T1000 (cell line): ENCODE data around the gene TFDP2.
"Not testable (repeated sequence)": the region's sequence is repeated elsewhere in the genome, so short reads cannot be mapped to it uniquely, and the experiment has no call there.

ENCODE experiments used
- DNase-seq: peaks from one replicate; lab custom pipeline; 2025; ENCODE audit warnings: mixed read lengths; lab: John Stamatoyannopoulos, UW

The TFDP2 gene, protein sequence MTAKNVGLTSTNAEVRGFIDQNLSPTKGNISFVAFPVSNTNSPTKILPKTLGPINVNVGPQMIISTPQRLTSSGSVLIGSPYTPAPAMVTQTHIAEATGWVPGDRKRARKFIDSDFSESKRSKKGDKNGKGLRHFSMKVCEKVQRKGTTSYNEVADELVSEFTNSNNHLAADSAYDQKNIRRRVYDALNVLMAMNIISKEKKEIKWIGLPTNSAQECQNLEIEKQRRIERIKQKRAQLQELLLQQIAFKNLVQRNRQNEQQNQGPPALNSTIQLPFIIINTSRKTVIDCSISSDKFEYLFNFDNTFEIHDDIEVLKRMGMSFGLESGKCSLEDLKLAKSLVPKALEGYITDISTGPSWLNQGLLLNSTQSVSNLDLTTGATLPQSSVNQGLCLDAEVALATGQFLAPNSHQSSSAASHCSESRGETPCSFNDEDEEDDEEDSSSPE

DNA sequence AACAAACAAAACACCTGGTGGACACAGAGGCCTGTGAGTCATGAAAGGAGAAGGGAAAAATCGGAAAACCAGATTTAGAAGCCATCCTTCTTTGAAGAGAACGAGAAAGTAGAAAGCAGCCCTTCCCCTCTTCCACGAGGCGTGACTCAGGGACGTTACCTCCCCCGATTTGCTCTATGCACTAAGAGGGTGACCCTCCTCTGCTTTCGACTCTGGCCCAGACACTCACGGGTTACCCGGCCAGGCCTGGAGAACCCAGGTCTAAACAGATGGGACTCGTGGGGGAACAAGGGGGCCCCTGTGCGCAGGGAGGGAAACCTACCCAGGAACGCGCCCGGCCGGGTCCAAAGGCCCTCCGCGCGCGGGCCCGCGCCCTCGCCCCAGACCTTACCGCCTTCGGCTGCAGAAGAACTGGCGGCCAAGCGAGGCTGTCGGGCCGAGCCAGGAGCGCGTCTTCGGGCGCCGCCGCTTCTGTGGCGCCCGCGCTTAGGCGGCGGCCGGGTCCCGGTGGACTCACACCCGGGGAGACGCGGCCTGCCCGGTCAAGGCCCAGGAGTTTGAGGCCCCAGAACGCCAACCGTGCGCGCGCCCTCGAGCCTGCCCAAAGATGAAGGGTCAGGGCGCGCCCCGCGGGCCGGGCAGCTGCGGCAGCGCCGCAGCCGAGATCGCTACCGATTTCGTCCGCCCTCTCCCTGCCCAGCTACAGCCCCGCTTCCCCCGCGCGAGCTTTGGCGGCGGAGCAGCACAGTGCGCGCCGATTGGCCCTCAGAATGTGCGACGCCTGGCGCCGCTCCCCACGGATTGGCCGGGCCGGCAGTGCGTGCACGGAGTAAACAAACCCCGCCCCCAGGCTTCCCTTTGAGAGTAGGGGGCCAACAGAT is at the start of gene TFDP2:
Gene TFDP2, minus strand, starts transcription at position 753 of the 881 bp plus-strand sequence. CDS start 47,795 bp downstream, outside the sequence.
- DNase-seq, result peak; percentile 73

DNA sequence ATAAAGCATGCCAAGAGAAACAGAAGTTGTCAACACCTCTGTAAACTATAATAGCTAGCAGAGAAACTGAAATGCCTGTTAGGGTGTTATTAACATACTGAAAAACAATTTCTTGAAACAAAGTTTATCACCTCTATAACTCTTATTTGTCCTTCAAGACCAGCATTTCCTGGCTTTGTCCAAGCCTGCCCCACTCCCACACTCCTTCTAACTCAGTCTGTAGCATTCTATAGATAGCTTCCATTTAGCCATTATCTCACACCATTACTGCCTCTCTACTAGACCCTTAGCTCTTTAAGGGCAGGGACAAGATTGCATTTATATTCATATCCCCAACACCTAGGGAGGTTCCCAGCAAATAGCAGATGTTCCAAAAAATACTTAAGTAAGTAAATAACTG is 39.5 kb upstream of the TFDP2 start:
- no peak for DNase-seq

DNA sequence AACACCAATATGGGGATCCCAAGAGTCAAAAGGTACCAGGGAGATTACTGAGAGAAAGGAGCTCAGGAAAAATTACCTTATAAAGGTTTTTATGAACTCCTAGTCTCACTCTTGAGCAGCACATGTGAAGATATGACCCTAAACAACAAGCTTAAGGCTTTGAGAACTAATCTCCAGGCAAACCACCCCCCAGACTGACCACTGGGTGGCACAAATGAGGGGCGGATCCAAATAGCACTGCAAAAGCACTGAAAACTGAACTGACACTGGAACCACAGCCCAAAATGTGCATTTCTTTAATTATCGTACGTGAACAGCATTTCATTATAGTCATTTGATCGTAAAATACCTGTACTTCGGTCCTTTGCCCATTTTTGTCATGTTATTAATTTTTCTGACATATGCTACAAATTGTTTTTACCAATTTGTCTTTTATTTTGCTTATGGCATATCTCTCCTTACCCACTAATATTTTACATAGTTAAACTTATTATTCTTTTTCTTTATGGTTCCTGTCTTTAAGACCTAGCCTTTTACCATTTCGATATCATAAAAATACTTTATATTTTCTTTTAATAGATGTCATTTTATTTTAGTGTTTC is 31.5 kb upstream of the TFDP2 start:
- DNase-seq, result no peak

DNA sequence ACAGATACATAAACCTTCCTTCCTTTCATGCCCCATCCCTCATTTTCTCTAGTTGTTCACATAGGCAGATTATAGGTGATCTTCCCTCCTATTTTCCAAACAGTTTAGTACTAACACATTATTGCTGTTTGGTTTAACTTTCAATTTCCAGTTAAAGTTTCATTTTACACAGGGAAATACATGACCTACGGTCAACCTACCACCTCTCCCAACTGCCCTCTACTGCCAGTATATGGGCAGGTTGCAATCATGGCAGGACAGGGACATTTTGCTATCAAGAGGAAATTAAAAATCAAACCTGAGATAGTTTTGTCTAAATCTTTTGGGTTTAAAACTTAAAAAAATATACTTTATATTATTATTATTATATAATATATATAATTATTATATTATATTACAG is 26.1 kb upstream of the TFDP2 start:
- no peak for DNase-seq

DNA sequence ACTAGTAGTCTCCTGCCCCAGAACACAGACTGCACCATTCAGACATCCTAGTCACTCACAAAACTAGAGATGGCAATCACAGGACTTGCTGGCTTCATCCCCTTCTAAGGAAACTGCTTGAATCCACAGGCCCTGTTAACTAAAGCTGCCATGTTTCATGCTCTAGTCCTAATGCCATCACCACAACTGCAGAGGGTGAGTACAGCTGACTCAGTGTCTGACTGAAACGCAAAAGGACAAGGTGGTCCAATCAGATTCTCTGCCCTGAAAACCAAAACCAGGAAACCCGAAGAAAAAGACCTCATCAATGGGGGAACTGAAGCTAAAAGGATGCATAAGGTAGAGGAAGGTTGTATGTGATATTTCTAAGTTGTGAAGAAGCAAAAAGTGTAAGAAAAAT is 25.2 kb upstream of the TFDP2 start:
- DNase-seq, result no peak

DNA sequence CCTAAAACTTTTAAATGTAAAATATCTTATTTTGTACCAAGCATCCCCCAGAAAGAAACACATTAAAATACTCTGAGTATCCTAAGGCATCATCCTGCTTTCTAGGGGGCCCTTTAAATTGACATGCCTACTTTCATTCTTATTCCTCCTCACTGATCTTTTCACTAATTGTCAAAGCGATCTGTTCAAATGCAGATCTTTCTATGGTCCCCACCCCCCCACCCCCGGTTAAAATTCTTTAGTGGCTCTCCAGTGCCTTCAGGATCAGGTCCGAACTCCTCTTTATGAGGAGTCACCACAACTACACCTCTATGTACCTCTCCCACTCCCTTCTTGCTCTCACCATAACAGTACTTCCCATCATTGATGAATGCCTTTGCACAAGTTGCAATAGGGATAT is 19.2 kb upstream of the TFDP2 start:
- no peak for DNase-seq

DNA sequence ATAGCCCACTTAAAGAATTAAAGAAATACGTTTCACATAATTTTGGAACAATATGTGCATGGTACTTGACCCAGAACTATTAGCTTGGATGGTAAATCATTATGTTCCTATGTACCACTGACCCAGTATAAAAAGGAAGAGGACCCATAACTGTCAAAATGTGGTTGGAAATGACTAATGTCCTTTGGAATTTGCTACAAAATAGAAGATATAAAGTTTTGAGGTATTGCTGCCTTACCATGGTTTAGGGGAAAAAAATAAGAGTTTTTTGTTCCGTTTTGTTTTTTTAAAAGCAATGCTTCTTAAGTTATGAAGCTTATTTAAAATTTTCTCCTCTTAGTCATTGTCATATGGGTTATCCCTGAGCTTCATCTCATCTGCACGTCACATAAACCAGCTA is 15.8 kb upstream of the TFDP2 start:
- DNase-seq, result no peak

DNA sequence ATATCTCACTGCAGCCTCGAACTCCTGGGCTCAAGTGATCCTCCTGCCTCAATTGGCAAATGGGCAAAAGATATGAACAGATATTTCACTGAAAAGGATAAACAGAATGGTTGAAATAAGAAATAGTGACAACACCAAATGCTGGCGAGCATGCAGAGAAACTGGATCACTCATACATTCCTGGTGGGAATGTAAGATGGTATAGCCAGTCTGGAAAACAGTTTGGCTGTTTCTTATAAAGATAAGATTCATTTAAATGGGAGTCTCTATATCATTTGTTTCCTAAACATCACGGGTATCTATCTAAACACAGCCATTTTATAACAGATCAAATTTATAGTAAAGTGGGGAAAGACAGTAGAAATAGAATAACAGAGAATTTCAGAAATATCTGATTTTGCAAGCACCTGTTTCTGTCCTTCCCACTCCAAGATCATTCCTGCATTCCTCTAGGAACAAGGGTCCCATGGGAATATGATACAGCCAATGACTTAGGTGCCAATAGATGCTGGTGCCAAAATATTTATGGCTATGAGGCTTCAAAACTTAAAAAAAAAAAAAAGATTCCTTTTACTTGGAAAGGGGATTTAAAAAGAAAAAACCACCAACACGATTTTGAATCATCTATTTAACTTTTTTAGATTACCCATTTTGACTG is 9.9 kb upstream of the TFDP2 start:
- no peak for DNase-seq

DNA sequence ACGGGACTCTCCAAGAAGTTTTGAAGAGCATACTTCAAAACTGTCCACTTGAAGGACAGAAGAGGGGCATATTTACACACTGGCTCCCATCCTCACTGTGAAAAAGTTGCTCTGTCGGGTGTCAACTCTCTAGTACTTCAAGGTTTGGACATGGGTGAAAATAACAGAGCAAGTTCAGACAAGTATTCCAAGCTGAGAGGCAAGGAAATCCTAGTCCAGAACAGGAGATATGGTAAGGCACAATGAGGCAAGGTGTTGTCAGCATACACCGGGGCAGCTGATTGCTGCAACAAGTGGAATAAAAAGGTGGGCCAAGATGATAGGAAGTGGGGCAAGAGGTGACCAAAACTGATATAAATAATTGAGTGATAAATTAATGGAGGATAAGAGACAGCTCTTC is 4.8 kb upstream of the TFDP2 start:
- no peak for DNase-seq

DNA sequence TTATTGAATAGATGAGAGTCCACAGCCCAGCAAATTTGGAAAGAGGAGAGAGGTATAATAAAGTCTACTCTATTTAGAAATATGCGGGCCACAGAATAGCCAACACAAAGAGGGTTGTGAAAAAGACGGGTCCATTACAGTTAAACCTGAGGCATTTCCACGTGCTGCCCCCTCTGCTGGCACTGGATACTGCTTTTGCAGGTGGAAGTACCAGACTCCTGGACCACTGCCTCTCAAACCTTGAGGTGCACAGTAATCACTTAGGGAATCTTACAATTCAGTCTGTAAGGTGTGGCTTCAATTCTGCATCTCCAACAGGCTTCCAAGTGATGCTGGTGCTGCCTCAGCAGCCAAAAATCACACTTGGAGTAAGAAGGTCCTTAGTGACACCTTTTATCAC is 3.0 kb upstream of the TFDP2 start:
- no peak for DNase-seq

DNA sequence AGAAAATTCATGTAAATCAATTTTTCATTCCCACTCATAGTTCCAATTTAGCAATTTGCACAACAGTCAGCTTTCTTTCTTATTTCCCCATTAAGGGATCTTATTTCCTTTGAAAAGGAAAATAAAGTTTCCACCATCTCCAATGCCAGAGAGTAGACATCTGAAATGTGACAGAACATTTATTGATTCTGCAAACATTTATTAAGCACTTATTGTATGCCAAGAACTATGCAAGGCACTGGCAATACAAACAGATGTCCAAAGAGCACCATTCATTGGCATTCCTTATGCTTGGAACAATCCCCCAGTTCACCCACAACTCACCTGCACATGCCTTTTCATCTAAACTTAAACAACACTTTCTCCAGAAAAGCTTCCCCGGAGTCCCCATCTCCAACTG is 2.5 kb upstream of the TFDP2 start:
- no peak for DNase-seq

DNA sequence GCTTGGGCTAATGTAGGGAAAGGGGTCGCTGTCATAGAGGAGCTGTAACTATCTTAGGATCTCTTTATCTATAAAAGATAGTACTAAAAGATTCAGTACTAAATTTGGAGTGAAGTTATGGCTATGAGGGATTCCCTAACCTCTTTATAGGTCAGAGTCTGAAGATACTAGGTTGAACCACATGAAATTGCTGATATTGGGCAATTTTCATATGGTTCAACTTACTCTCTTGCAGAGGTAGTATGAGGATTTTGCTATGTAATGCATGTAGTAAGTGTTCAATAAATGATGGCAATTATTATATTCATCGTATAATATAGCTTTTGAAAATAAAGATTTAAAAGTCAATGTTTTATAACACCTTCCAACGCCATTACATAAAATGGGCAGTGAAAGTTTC is 1.9 kb upstream of the TFDP2 start:
- no peak for DNase-seq

DNA sequence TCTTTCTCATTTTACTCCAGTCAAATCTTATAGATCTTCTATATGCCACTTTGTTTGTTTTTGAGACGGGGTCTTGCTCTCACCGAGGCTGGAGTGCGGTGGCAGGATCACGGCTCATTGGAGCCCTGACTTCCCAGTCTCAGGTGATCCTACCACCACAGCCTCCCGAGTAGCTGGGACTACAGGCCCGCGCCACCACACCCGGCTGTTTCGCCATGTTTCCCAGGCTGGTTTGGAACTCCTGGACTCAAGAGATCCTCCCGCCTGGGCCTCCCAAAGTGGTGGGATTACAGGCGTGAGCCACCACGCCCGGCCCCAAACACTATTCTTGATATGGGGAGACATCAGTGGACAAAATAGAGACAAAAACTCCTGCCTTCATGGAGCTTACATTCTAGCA is 927 bp upstream of the TFDP2 start:
- DNase-seq, result no peak

DNA sequence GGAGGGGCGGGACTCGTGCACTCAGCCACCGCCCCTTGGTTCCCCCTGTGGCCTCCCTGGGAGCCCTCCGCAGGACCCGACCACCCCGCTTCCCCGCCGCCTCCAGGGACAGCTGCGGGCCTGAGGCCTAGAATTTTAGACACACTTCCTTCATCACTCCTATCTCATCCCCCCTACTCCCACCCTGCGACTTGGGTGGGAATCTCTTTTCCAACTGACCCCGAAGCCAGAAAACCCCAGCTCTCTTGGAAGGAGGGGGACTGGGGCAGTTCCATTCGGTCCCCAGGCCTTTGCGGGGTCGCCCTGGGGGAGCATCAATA is 289 bp upstream of the TFDP2 start:
- DNase-seq, result no peak

DNA sequence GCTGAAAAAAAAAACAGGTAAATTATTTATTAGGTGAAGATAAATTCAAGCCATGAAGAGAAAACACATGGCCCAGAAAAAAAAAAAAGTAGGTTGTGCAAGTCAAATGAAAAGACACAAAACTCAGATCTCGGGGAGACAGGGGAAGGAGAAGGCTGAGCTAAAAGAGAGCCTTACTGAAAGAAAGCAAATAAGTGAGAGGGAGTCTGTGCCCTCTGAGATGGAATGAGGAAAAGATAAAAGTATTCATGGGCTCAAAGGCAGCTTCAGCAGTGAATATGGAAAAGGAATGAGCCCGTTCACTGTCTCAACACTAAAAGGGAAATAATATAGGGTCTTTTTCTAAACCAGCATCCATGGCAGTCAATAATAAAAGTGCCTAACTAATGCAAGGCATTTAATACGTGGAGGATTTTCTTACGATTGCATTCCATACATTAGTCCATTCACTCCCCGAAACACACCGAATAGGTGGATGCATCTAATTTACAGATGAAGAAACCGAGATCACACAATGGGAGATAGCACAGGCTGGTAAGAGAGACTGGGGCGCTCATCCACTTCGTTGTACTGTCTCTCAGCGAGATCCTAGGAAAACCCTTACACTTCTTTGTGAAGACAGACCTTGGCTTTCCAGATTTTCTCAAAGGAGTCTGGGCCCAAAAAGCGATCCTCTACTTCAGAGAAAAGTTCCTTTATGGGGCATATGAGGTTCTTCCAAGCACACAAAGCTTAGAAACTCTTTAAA is 1.1 kb downstream of the TFDP2 start:
- DNase-seq, result no peak

DNA sequence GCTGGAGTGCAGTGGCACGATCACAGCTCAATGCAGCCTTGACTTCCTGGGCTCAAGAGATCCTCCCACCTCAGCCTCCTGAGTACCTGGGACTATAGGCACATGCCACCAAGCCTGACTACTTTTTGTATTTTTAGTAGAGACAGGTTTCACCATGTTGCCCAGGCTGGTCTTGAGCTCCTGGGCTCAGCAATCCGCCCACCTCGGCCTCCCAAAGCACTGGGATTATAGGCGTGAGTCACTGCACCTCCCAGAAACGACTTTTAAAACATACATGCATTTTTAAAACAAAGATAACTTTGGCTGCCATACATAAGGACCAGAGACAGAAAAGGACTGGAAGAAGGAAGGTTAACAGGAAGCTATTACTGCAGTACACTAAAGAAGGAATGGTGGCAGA is 4.8 kb downstream of the TFDP2 start:
- DNase-seq, result not testable (repeated sequence)

DNA sequence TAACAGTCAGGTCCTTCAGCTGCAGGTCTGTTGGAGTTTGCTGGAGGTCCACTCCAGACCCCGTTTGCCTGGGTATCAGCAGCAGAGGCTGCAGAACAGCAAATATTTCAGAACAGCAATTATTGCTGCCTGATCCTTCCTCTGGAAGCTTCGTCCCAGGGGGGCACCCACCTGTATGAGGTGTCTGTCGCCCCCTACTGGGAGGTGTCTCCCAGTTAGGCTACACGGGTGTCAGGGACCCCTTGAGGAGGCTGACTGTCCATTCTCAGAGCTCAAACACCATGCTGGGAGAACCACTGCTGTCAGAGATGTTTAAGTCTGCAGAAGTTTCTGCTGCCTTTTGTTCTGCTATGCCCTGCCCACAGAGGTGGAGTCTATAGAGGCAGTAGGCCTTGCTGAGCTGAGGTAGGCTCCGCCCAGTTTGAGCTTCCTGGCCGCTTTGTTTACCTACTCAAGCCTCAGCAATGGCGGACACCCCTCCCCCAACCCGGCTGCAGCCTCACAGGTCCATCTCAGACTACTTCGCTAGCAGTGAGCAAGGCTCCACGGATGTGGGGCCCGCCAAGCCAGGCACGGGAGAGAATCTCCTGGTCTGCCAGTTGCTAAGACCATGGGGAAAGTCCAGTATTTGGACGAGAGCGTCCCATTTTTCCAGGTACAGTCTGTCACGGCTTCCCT is 8.6 kb downstream of the TFDP2 start:
- DNase-seq, result not testable (repeated sequence)

DNA sequence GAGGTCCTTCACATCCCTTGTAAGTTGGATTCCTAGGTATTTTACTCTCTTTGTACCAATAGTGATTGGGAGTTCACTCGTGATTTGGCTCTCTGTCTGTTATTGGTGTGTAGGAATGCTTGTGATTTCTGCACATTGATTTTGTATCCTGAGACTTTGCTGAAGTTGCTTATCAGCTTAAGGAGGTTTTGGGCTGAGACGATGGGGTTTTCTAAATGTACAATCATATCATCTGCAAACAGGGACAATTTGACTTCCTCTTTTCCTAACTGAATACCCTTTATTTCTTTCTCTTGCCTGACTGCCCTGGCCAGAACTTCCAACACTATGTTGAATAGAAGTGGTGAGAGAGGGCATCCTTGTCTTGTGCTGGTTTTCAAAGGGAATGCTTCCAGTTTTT is 12.3 kb downstream of the TFDP2 start:
- not testable (repeated sequence) for DNase-seq

DNA sequence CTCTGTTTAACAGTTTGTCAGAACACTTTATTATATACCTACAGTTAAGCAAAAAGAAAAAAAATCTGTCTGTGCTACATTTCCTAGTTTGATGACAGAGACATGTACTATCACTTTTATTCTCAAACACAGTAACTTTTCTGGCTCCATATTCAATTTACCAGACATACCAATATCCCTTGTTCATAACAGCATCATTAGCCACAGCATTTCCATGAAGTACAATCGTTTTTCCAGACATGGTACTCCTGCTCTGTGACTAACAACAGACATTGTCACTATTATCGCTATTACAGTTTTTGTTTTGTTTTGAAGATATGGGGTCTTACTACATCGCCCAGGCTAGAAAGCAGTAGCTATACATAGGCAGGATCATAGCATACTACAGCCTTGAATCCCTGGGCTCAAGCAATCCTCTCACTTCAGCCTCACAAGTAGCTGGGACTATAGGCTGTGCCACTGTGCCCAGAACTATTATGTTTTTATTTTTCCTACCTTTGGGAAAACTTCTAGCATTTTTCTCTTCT is 14.5 kb downstream of the TFDP2 start:
- no peak for DNase-seq

DNA sequence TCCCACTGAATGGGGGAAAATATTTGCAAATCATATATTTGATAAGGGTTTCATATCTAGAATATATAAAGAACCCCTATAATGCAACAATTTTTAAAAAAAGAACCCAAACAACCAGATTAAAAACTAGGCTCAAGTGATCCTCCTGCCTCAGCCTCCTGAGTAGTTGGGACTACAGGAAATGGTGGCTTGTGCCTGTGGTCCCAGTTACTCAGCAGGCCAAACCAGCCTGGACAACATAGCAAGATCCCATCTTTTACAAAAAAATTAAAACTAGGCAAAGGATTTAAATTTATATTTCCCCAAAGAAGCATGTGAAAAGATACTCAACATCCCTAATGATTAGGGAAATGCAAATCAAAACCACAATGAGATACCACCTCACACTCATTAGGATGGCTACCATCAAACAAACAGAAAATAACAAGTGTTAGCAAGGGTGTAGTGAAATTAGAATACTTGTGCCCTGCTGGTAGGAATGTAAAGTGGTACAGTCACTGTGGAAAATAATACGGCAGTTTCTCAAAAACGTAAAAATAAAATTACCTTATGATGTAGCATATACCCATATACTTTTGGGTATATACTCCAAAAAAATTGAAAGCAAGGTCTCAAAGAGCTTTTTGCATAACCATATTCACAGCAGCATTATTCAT is 19.7 kb downstream of the TFDP2 start:
- no peak for DNase-seq
